Mesenchymal stem cell (in vitro differentiated cells and primary cell): ENCODE measurements around the gene MOCOS.

Source experiments
- DNase-seq: peaks from one replicate; pipeline ENCODE4 v3.0.0-alpha.2; 2013
- H2AFZ ChIP-seq: one replicate; pipeline ENCODE4 v1.6.1; 2013; ENCODE audit warnings: low read depth, mild to moderate bottlenecking, control low read depth, inconsistent platforms, low read length, moderate library complexity
- H2AK5ac ChIP-seq: 2 replicates; pipeline ENCODE4 v1.6.1; 2013; ENCODE audit warnings: low read length, moderate library complexity, mild to moderate bottlenecking, inconsistent platforms; ENCODE audit not compliant: severe bottlenecking
- H2BK120ac ChIP-seq: one replicate; pipeline ENCODE4 v1.6.1; 2013; ENCODE audit warnings: low read depth, mild to moderate bottlenecking, inconsistent platforms, low read length, moderate library complexity
- H2BK12ac ChIP-seq, 2 experiments: one replicate each; pipeline ENCODE4 v1.6.1; 2013; ENCODE audit warnings: inconsistent platforms in 2 of 2, low read length in 2 of 2, mild to moderate bottlenecking in 2 of 2, moderate library complexity in 2 of 2, control low read depth in 1 of 2
- H2BK15ac ChIP-seq: one replicate; pipeline ENCODE4 v1.6.1; 2013; ENCODE audit warnings: mild to moderate bottlenecking, low read depth, inconsistent platforms; ENCODE audit not compliant: poor library complexity, severe bottlenecking
- H2BK5ac ChIP-seq: 2 replicates; pipeline ENCODE4 v1.6.1; 2013; ENCODE audit warnings: low read depth, mild to moderate bottlenecking, low read length, control low read depth, inconsistent platforms; ENCODE audit not compliant: poor library complexity, severe bottlenecking
- H3K14ac ChIP-seq, 2 experiments: one replicate each; pipeline ENCODE4 v1.6.1; 2013; ENCODE audit warnings: inconsistent platforms in 2 of 2, low read length in 2 of 2, control low read depth in 1 of 2, mild to moderate bottlenecking in 1 of 2, moderate library complexity in 1 of 2
- H3K18ac ChIP-seq, 2 experiments: one replicate each; pipeline ENCODE4 v1.6.1; 2013; ENCODE audit warnings: inconsistent platforms in 2 of 2, low read length in 2 of 2, control low read depth in 1 of 2, low read depth in 1 of 2, mild to moderate bottlenecking in 1 of 2
- H3K23ac ChIP-seq, 2 experiments: one replicate each; pipeline ENCODE4 v1.6.1; 2013; ENCODE audit warnings: inconsistent platforms in 2 of 2, low read length in 2 of 2, mild to moderate bottlenecking in 2 of 2, moderate library complexity in 2 of 2, control low read depth in 1 of 2
- H3K27ac ChIP-seq: 2 replicates; pipeline ENCODE4 v1.5.1; 2013; ENCODE audit warnings: mild to moderate bottlenecking, moderate library complexity, low read length, control low read depth, inconsistent platforms; ENCODE audit not compliant: poor library complexity, severe bottlenecking
- H3K27me3 ChIP-seq, 2 experiments: 2 replicates each; pipeline versions ENCODE4 v1.6.1 to v1.7.0; 2013; ENCODE audit warnings: low read length in 2 of 2, mild to moderate bottlenecking in 2 of 2, moderate library complexity in 2 of 2, control low read depth in 1 of 2, inconsistent platforms in 1 of 2; ENCODE audit not compliant: control insufficient read depth in 1 of 2, insufficient read depth in 1 of 2
- H3K36me3 ChIP-seq, 2 experiments: 2 replicates each; pipeline versions ENCODE4 v1.6.1 to v1.7.0; 2013; ENCODE audit warnings: low read length in 2 of 2, control low read depth in 1 of 2, inconsistent platforms in 1 of 2, low read depth in 1 of 2, mild to moderate bottlenecking in 1 of 2; ENCODE audit not compliant: insufficient read depth in 2 of 2, control insufficient read depth in 1 of 2
- H3K4ac ChIP-seq, 2 experiments: one replicate each; pipeline ENCODE4 v1.6.1; 2013; ENCODE audit warnings: inconsistent platforms in 2 of 2, low read length in 2 of 2, mild to moderate bottlenecking in 2 of 2, moderate library complexity in 2 of 2, control low read depth in 1 of 2, low read depth in 1 of 2
- H3K4me1 ChIP-seq: 2 replicates; pipeline ENCODE4 v1.6.1; 2013; ENCODE audit warnings: low read depth, low read length, control low read depth; ENCODE audit not compliant: control insufficient read depth, insufficient read depth
- H3K4me2 ChIP-seq: 2 replicates; pipeline ENCODE4 v1.6.1; 2013; ENCODE audit warnings: low read length, mild to moderate bottlenecking, inconsistent platforms; ENCODE audit not compliant: poor library complexity, severe bottlenecking
- H3K4me3 ChIP-seq, 2 experiments: 2 replicates each; pipeline versions ENCODE4 v1.5.1 to v1.7.0; 2013; ENCODE audit warnings: low read length in 2 of 2, mild to moderate bottlenecking in 2 of 2, control low read depth in 1 of 2, low read depth in 1 of 2; ENCODE audit not compliant: insufficient read depth in 1 of 2
- H3K79me1 ChIP-seq: replicated peaks from 2 replicates; pipeline ENCODE4 v1.6.1; 2013; ENCODE audit warnings: mild to moderate bottlenecking, control low read depth, low read length, inconsistent platforms; ENCODE audit not compliant: poor library complexity, severe bottlenecking
- H3K9ac ChIP-seq: 2 replicates; pipeline ENCODE4 v1.7.0; 2013; ENCODE audit warnings: mild to moderate bottlenecking, low read length, moderate library complexity
- H3K9me3 ChIP-seq: 2 replicates; pipeline ENCODE4 v1.7.0; 2013; ENCODE audit warnings: mild to moderate bottlenecking, low read length; ENCODE audit not compliant: control insufficient read depth
- H4K8ac ChIP-seq: one replicate; pipeline ENCODE4 v1.6.1; 2013; ENCODE audit warnings: inconsistent platforms, mild to moderate bottlenecking, low read length, moderate library complexity
- H4K91ac ChIP-seq: one replicate; pipeline ENCODE4 v1.6.1; 2013; ENCODE audit warnings: mild to moderate bottlenecking, low read length, inconsistent platforms
- WGBS: methylation state at CpG from one replicate; pipeline ENCODE4 v1.1.7; 2013; ENCODE audit warnings: mixed read lengths; 5-methylcytosine and 5-hydroxymethylcytosine counted together

MOCOS gene

DNA sequence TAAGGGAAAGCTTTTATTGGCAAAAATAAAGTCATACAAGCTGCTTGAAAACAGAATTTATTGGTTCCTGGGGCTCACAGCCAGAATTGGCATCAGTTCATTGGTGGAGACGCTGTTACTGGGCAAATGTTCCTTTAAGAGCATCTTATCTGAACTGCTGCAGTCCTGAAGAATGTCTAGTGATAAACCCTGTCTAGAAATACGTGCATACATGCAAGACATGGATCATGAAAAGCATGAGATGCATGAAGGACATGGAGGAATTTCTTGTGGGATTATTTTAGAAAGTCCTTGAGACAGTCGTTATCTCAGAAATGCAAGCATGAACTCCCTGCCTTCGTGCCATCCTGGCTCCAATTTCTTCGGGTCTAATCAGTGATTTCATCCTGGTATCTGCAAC is 77.7 kb downstream of the MOCOS start:
- Histone ChIP-seq H3K4me1 (peaks cover 1% of the 10 kb centered on the region), H4K91ac (no peak overlapping the region), H2AK5ac (no peak overlapping the region), H2BK5ac (no peak overlapping the region), H3K79me1 (no peaks in the 10 kb centered on the region), H2AFZ (no peak overlapping the region), H2BK120ac (no peak overlapping the region), H3K9ac (no peak overlapping the region), H2BK15ac (no peak overlapping the region), H3K23ac (no peak overlapping the region), H4K8ac (no peak overlapping the region), H3K4me3 (no peak overlapping the region), H3K18ac (no peak overlapping the region), H3K9me3 (no peaks in the 10 kb centered on the region), H3K14ac (no peak overlapping the region), H3K27ac (no peak overlapping the region), H3K4me2 (no peak overlapping the region), H2BK12ac (no peak overlapping the region), H3K36me3 (peaks cover 16 to 30% of the 10 kb centered on the region in 2 experiments), H3K4ac (no peak overlapping the region), H3K27me3 (no peaks in the 10 kb centered on the region)
- WGBS = 70% methylated on average over 5 of the region's 5 CpGs
- peak; percentile 9 for DNase-seq

- no peak overlapping the region for H3K4me2 ChIP-seq
- 74% methylated on average over 4 of the region's 4 CpGs for WGBS
- H2BK5ac ChIP-seq = no peak overlapping the region
- H3K9ac ChIP-seq = no peak overlapping the region
- no peak overlapping the region for H3K4ac ChIP-seq
- no peak overlapping the region for H3K18ac ChIP-seq
- H2AFZ ChIP-seq = no peak overlapping the region
- no peak overlapping the region for H2BK120ac ChIP-seq
- H3K4me3 ChIP-seq = no peak overlapping the region
- no peak overlapping the region for H3K23ac ChIP-seq
- H2BK15ac ChIP-seq = no peak overlapping the region
- no peak overlapping the region for H2BK12ac ChIP-seq
- H3K36me3 ChIP-seq = peaks cover 12 to 20% of the 10 kb centered on the region in 2 experiments
- H3K14ac ChIP-seq = no peak overlapping the region
- no peaks in the 10 kb centered on the region for H3K27me3 ChIP-seq
- H3K4me1 ChIP-seq = no peaks in the 10 kb centered on the region
- H2AK5ac ChIP-seq = no peak overlapping the region
- H3K27ac ChIP-seq = no peak overlapping the region
- DNase-seq = no peak
- no peaks in the 10 kb centered on the region for H3K79me1 ChIP-seq
- H4K91ac ChIP-seq = no peak overlapping the region
- no peaks in the 10 kb centered on the region for H3K9me3 ChIP-seq
- no peak overlapping the region for H4K8ac ChIP-seq
Measured at GRCh38 chr18:36269157-36269556, 81.9 kb downstream of the MOCOS start.

DNA sequence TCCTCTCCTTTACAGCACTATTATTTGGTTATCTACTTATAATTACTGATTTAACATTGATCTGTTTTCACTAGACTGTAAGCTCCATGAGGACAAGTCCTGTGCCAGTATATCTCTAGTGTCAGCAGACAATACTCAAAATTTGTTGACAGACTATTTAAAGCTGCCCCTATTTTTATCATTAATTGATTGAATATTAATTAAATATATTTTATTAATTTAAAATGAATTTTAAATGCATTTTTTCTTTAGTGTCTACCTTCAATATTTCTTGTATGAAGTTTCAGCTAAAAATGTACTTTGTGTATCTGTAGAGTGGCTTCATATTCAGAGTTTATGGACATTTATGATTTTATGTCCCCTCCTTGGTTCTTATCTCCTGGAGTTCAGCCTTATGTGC is 83.9 kb downstream of the MOCOS start:
- Histone ChIP-seq H3K4ac (no peak overlapping the region), H3K4me1 (no peaks in the 10 kb centered on the region), H3K79me1 (no peaks in the 10 kb centered on the region), H2AK5ac (no peak overlapping the region), H3K9ac (no peak overlapping the region), H3K27me3 (no peaks in the 10 kb centered on the region), H2BK15ac (no peak overlapping the region), H2BK5ac (no peak overlapping the region), H3K27ac (no peak overlapping the region), H3K9me3 (no peaks in the 10 kb centered on the region), H3K36me3 (peaks cover 9 to 15% of the 10 kb centered on the region in 2 experiments), H3K18ac (no peak overlapping the region), H3K4me2 (no peak overlapping the region), H4K8ac (no peak overlapping the region), H2AFZ (no peak overlapping the region), H2BK120ac (no peak overlapping the region), H3K23ac (no peak overlapping the region), H2BK12ac (no peak overlapping the region), H3K4me3 (no peak overlapping the region), H3K14ac (no peak overlapping the region), H4K91ac (no peak overlapping the region)
- no peak for DNase-seq

- H3K9me3 ChIP-seq = no peaks in the 10 kb centered on the region
- H3K4me2 ChIP-seq = no peak overlapping the region
- H3K36me3 ChIP-seq = peaks cover 9 to 10% of the 10 kb centered on the region in 2 experiments
- WGBS = 92% methylated on average over 3 of the region's 8 CpGs
- H3K4me3 ChIP-seq = no peak overlapping the region
- no peak overlapping the region for H2BK12ac ChIP-seq
- no peaks in the 10 kb centered on the region for H3K4me1 ChIP-seq
- H3K27ac ChIP-seq = no peak overlapping the region
- H2BK15ac ChIP-seq = no peak overlapping the region
- no peak overlapping the region for H3K9ac ChIP-seq
- no peak overlapping the region for H3K4ac ChIP-seq
- DNase-seq = no peak
- H4K91ac ChIP-seq = no peak overlapping the region
- H2AK5ac ChIP-seq = no peak overlapping the region
- no peak overlapping the region for H2BK120ac ChIP-seq
- no peak overlapping the region for H4K8ac ChIP-seq
- no peaks in the 10 kb centered on the region for H3K79me1 ChIP-seq
- no peak overlapping the region for H2BK5ac ChIP-seq
- no peak overlapping the region for H2AFZ ChIP-seq
- no peaks in the 10 kb centered on the region for H3K27me3 ChIP-seq
- no peak overlapping the region for H3K23ac ChIP-seq
- H3K18ac ChIP-seq = no peak overlapping the region
- no peak overlapping the region for H3K14ac ChIP-seq
Measured at GRCh38 chr18:36273347-36273746, 86.0 kb downstream of the MOCOS start.
